Globus pallidus (tissue), 1 donor: ENCODE data around the gene ZNF280D.

ENCODE experiments used
- DNase-seq: peaks from one replicate; pipeline ENCODE4 v3.0.0-alpha.2; 2015; ENCODE audit warnings: low spot score

Gene ZNF280D

GRCh38 chr15:56744701-56745683 is 11.7 kb upstream of the ZNF280D start:
- DNase-seq: no peak

DNA sequence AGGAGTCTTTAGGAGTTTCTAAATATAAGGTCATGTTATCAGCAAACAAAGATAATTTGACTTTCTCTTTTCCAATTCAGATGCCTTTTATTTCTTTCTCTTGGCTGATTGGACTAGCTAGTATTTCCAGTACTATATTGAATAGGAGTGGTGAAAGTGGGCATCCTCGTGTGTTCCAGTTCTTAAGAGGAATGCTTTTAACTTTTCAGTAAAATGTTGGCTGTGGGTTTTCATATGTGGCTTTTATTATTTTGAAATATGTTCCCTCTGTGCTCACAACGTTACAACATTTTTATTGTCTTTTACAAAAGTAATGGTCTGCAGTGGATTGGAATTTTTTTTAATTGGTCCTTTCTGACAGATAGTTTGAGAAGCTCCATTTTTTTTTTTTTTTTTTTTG is 8.2 kb upstream of the ZNF280D start:
- no peak for DNase-seq

- no peak for DNase-seq
These were observed 6.8 kb upstream of the ZNF280D start for GRCh38 chr15:56739964-56740640.

DNA sequence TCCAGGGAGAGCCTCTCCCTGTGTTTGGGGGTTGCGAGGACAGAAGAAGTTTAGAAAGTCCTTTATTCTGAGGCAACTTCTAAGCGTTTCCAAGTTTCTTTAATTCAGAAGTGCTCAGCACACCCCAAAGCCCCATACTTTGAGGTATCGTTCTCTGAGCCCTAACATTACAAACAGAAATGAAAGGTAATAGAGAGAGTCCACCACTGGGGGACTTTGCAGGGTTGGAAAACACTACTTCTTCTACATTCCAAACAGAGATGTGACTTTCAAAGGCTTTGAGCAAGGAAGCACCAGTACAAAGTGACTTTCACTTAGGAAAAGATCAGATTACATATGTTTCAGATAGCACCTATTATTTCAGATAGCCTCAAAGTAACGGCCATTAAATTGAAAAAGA is 6.2 kb upstream of the ZNF280D start:
- no peak for DNase-seq

- no peak for DNase-seq
These were observed 4.5 kb upstream of the ZNF280D start for GRCh38 chr15:56737791-56738190.

DNA sequence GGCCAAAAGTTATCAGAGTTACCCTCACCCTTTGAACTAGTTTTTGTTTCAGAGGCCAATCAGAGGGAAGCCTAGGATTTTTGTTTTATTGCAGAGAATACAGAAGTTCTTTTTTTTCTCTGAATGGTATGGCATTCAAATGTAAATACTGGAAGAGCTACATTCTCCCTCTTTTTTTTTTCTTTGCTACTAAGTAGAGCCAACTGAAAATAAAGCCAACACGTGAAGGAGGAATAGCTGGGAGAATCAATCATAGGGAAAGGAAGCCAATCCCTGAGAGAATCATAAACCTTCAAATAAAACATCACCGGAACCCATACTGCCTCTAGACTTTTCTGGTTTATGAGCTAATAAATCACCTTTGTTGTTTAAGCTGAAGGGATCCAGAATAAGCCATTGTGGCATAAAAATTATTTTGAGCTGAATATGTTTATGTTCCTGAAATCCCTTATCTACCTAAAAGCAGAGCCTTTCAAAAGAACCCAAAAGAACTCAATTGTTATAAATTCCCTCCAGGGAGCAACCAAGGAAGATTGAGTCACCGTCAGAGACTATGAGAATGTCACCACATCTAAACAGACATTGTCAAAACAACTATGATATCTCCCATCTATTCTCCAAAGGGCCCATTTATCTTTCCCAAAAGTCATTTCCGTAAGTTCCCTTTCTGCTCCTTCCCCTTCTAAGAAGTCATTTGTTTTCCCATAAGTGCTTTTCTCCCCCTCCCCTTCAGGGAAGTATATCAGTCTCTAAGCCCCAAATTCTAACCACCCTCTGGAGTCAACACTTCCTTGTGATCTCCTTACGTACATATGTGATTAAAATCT is 3.8 kb upstream of the ZNF280D start:
- DNase-seq: no peak

- no peak for DNase-seq
These were observed 3.0 kb upstream of the ZNF280D start for GRCh38 chr15:56736308-56736707.

- no peak for DNase-seq
These were observed 2.3 kb upstream of the ZNF280D start for GRCh38 chr15:56735589-56735988.

- DNase-seq: no peak
These were observed 815 bp upstream of the ZNF280D start for GRCh38 chr15:56734013-56734635.

- DNase-seq: peak; percentile 68
These were observed 498 bp downstream of the ZNF280D start for GRCh38 chr15:56732886-56733135.

GRCh38 chr15:56732135-56732885 is 999 bp downstream of the ZNF280D start:
- DNase-seq: no peak

GRCh38 chr15:56731548-56731947 is 1.8 kb downstream of the ZNF280D start:
- DNase-seq: no peak

GRCh38 chr15:56729561-56729960 is 3.7 kb downstream of the ZNF280D start:
- DNase-seq: no peak

DNA sequence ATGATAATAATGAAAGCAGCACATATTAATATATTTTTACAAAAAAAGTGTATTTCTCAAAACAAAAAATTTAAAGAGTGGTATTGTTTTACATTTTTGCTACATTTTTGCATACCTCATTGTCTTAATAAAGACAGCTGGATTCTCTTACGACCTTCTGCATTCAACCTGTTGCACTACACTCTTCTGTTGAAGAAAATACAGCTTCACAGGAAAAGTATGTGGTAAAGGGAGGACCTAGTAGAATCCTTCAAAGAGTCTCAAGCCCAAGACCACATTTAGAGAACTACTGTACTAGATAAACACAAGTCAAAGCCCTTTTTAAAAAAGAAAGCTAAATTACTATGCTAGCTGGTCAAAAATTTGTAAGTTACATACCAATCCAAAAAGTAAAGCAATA is 7.9 kb downstream of the ZNF280D start:
- DNase-seq: no peak

- DNase-seq: no peak
These were observed 9.1 kb downstream of the ZNF280D start for GRCh38 chr15:56724232-56724631.

DNA sequence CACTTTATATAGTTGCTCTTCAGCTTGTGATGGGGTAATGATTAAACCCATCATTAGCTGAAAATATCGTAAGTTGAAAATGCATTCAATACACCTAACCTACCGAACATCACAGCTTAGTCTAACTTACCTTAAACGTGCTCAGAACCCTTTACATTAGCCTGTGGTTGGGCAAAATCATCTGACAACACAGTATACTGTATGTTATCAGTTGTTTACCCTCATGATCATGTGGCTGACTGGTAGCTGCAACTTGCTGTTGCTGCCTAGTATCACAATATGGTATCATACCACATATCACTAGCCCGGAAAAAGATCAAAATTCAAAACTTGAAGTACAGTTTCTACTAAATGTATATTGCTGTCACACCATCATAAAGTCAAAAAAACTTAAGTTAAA is 9.5 kb downstream of the ZNF280D start:
- DNase-seq: no peak

- DNase-seq: no peak
These were observed 13.3 kb downstream of the ZNF280D start for GRCh38 chr15:56719774-56720555.

DNA sequence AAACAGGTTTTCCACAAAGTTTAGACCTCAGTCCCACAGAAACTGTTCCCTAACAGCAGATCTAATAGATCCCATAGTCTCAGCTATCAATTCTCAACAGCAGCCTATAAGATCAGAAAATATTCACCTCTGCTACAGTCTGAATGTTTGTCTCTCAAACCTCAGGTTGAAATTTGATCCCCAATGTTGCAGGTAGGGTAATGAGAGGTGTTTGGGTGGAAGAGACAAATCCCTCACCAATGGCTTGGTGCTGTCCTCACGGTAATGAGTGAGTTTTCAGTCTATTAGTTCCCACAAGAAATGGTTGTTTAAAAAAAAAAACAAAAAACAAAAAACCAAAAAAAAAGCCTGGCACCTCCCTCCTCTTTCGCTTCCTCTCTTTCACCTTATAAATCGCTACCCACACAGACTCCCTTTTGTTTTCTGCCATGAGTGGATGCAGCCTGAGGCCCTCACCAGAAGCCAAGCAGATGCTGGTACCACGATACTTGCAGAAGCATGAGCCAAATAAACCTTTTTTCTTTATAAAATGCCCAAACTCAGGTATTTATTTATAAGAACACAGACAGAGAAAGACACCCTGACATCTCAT is 14.2 kb downstream of the ZNF280D start:
- DNase-seq: no peak

- no peak for DNase-seq
These were observed 14.7 kb downstream of the ZNF280D start for GRCh38 chr15:56718560-56718959.

GRCh38 chr15:56716334-56716733 is 17.0 kb downstream of the ZNF280D start:
- no peak for DNase-seq
